Smooth muscle cell (in vitro differentiated cells): ENCODE measurements around the gene FCAR. TPM values are rescaled to one million over a fixed set of nuclear protein-coding genes. Genes with fewer than 3 reads are reported as not detected.
"Not testable (repeated sequence)": the region's sequence is repeated elsewhere in the genome, so short reads cannot be mapped to it uniquely, and the experiment has no call there.

Experiments used
- DNase-seq: peaks from one replicate; lab custom pipeline; 2025; ENCODE audit not compliant: unreplicated experiment; lab: John Stamatoyannopoulos, UW
- H2AFZ ChIP-seq: fragments of 200-600 bp; sonication (generic); 2 replicates; pipeline ENCODE4 v1.6.0; 2016; ENCODE audit warnings: antibody characterized with exemption, low read depth, mild to moderate bottlenecking
- H3F3A ChIP-seq: fragments of 200-600 bp; sonication (generic); 2 replicates; pipeline ENCODE4 v1.6.0; 2017; ENCODE audit warnings: antibody characterized with exemption, low read depth
- H3K27ac ChIP-seq: fragments of 200-600 bp; sonication (generic); 2 replicates; pipeline ENCODE4 v1.5.1; 2016; ENCODE audit warnings: low read depth, mild to moderate bottlenecking
- H3K27me3 ChIP-seq: fragments of 200-600 bp; sonication (generic); 2 replicates; pipeline ENCODE4 v1.6.1; 2016; ENCODE audit warnings: low read depth, mild to moderate bottlenecking
- H3K36me3 ChIP-seq: fragments of 200-600 bp; sonication (generic); 2 replicates; pipeline ENCODE4 v1.5.1; 2016; ENCODE audit warnings: low read depth
- H3K4me1 ChIP-seq: fragments of 200-600 bp; sonication (generic); 2 replicates; pipeline ENCODE4 v1.5.1; 2016; ENCODE audit warnings: low read depth
- H3K4me2 ChIP-seq: fragments of 200-600 bp; sonication (generic); 2 replicates; pipeline ENCODE4 v1.6.0; 2016; ENCODE audit warnings: mild to moderate bottlenecking
- H3K4me3 ChIP-seq: fragments of 200-600 bp; sonication (generic); 2 replicates; pipeline ENCODE4 v1.5.1; 2016; ENCODE audit warnings: mild to moderate bottlenecking
- H3K79me2 ChIP-seq: fragments of 200-600 bp; sonication (generic); 2 replicates; pipeline ENCODE4 v1.6.0; 2016; ENCODE audit warnings: low read depth, mild to moderate bottlenecking
- H3K9ac ChIP-seq: fragments of 200-600 bp; sonication (generic); 2 replicates; pipeline ENCODE4 v1.6.0; 2016; ENCODE audit warnings: low read depth
- H3K9me3 ChIP-seq: fragments of 200-600 bp; sonication (generic); replicated peaks from 2 replicates; pipeline ENCODE4 v1.5.1; 2016; ENCODE audit warnings: low read depth
- H4K20me1 ChIP-seq: fragments of 200-600 bp; sonication (generic); 2 replicates; pipeline ENCODE4 v1.6.0; 2016; ENCODE audit warnings: low read depth
- CTCF ChIP-seq: fragments of 200-600 bp; sonication (generic); IDR thresholded peaks from 2 replicates; pipeline ENCODE4 v1.5.1; 2017; ENCODE audit warnings: borderline replicate concordance, mild to moderate bottlenecking, antibody characterized with exemption; ENCODE audit not compliant: insufficient read depth, poor library complexity, severe bottlenecking
- WGBS: methylation state at CpG from one replicate; pipeline ENCODE4 v1.1.7; 2016; ENCODE audit warnings: low lambda C conversion rate; 5-methylcytosine and 5-hydroxymethylcytosine counted together
- polyA plus RNA-seq: library from polyadenylated mRNA; unstranded; fragments of >200 nt; fragmentation: Nextera tagmentation; extraction: Ambion mirVana; gene quantifications from 2 replicates; pipeline ENCODE4 v1.2.1, GENCODE V29; 2016
- total RNA-seq: library from RNA; depleted of rRNA; stranded (reverse); fragments of >200 nt; gene quantifications from 2 replicates; pipeline ENCODE4 v1.2.3, GENCODE V29; 2014

FCAR gene
- total and polyA plus RNA-seq, 2 experiments from 2014 or later: not detected

GRCh38 chr19:54893406-54893805 lies 19.4 kb downstream of the FCAR start:
- no peaks in the 10 kb centered on the region for H4K20me1 ChIP-seq
- H3K36me3 ChIP-seq: no peaks in the 10 kb centered on the region
- H3K9ac ChIP-seq: no peak overlapping the region
- DNase-seq: no peak
- H3K79me2 ChIP-seq: no peaks in the 10 kb centered on the region
- no peaks in the 10 kb centered on the region for H3K27me3 ChIP-seq
- H3F3A ChIP-seq: no peaks in the 10 kb centered on the region
- no peaks in the 10 kb centered on the region for H3K4me1 ChIP-seq
- H3K27ac ChIP-seq: no peak overlapping the region
- no peak overlapping the region for H3K4me3 ChIP-seq
- no peaks in the 10 kb centered on the region for H3K9me3 ChIP-seq
- H2AFZ ChIP-seq: no peak overlapping the region
- no peak for TF ChIP-seq CTCF
- WGBS: 22% methylated on average over 7 of the region's 7 CpGs
- H3K4me2 ChIP-seq: no peak overlapping the region

- H3K27ac ChIP-seq, H3K27me3 ChIP-seq, H3K9ac ChIP-seq, H3F3A ChIP-seq, H3K36me3 ChIP-seq, H2AFZ ChIP-seq, H3K4me1 ChIP-seq, DNase-seq, H3K9me3 ChIP-seq, H4K20me1 ChIP-seq, H3K79me2 ChIP-seq, H3K4me3 ChIP-seq, H3K4me2 ChIP-seq: not testable (repeated sequence)
- 55% methylated on average over 16 of the region's 16 CpGs for WGBS
These were observed 20.1 kb downstream of the FCAR start for GRCh38 chr19:54894106-54894505.

GRCh38 chr19:54896036-54896435 lies 22.0 kb downstream of the FCAR start:
- Histone ChIP-seq H3F3A (no peaks in the 10 kb centered on the region), H3K36me3 (no peaks in the 10 kb centered on the region), H3K9me3 (no peaks in the 10 kb centered on the region), H3K4me1 (no peaks in the 10 kb centered on the region), H3K79me2 (no peaks in the 10 kb centered on the region), H3K27ac (no peak overlapping the region), H3K4me3 (no peak overlapping the region), H3K4me2 (no peak overlapping the region), H3K27me3 (no peaks in the 10 kb centered on the region), H3K9ac (no peak overlapping the region), H2AFZ (no peak overlapping the region), H4K20me1 (no peaks in the 10 kb centered on the region)
- no peak for TF ChIP-seq CTCF
- WGBS: 84% methylated on average over 2 of the region's 2 CpGs
- DNase-seq: no peak

GRCh38 chr19:54898685-54899084 lies 24.6 kb downstream of the FCAR start:
- DNase-seq, H3K4me2 ChIP-seq, H3F3A ChIP-seq, H3K4me1 ChIP-seq, H3K27me3 ChIP-seq, H3K9ac ChIP-seq, H3K27ac ChIP-seq, H2AFZ ChIP-seq, H3K9me3 ChIP-seq, H3K36me3 ChIP-seq, H3K4me3 ChIP-seq, H4K20me1 ChIP-seq, H3K79me2 ChIP-seq: not testable (repeated sequence)
- 74% methylated on average over 7 of the region's 7 CpGs for WGBS

- H3K9me3 ChIP-seq, H3K9ac ChIP-seq, H3K79me2 ChIP-seq, H3K27me3 ChIP-seq, H3K4me2 ChIP-seq, H3F3A ChIP-seq, H3K4me3 ChIP-seq, DNase-seq, H3K36me3 ChIP-seq, H3K27ac ChIP-seq, H4K20me1 ChIP-seq, H2AFZ ChIP-seq, H3K4me1 ChIP-seq: not testable (repeated sequence)
- WGBS: 90% methylated on average over 9 of the region's 9 CpGs
These were observed 25.6 kb downstream of the FCAR start for GRCh38 chr19:54899646-54900045.

- H3K4me3 ChIP-seq, H2AFZ ChIP-seq, H4K20me1 ChIP-seq, DNase-seq, H3K27ac ChIP-seq, H3K4me1 ChIP-seq, H3K4me2 ChIP-seq, H3K27me3 ChIP-seq, H3K9ac ChIP-seq, H3K36me3 ChIP-seq, H3K9me3 ChIP-seq, H3K79me2 ChIP-seq, H3F3A ChIP-seq: not testable (repeated sequence)
- whole genome bisulfite sequencing: 84% methylated on average over 8 of the region's 8 CpGs
These were observed 27.1 kb downstream of the FCAR start for GRCh38 chr19:54901153-54901552.
